Endothelial cell of umbilical vein (primary cell): ENCODE measurements around the gene CCR5.

Source experiments
- CTCF ChIP-seq, 2 donors: IDR thresholded peaks; 1 replicate in 1 of 2; 2 replicates in 1 of 2; pipeline ENCODE4 v1.5.1; 2011; ENCODE audit warnings: low read length in 2 of 2, mild to moderate bottlenecking in 2 of 2, moderate library complexity in 2 of 2, control low read depth in 1 of 2, inconsistent platforms in 1 of 2, low read depth in 1 of 2; ENCODE audit not compliant: insufficient read depth in 1 of 2; ENCODE audit errors: extremely low read depth in 1 of 2
- EZH2 ChIP-seq: IDR thresholded peaks from 2 replicates; pipeline ENCODE4 v1.6.1; 2012; ENCODE audit warnings: borderline replicate concordance, low read depth, mild to moderate bottlenecking, moderate library complexity, low read length, inconsistent platforms; ENCODE audit not compliant: severe bottlenecking
- FOS ChIP-seq: IDR thresholded peaks from 2 replicates; pipeline ENCODE4 v1.6.1; 2011; ENCODE audit warnings: mild to moderate bottlenecking, low read length, moderate library complexity, borderline replicate concordance; ENCODE audit not compliant: insufficient read depth
- GATA2 ChIP-seq: IDR thresholded peaks from 2 replicates; pipeline ENCODE4 v1.7.0; 2011; ENCODE audit warnings: low read depth, mild to moderate bottlenecking, moderate library complexity, mixed read lengths, low read length; ENCODE audit not compliant: insufficient read length, insufficient read depth
- JUN ChIP-seq: IDR thresholded peaks from 2 replicates; pipeline ENCODE4 v1.6.1; 2011; ENCODE audit warnings: borderline replicate concordance, low read depth; ENCODE audit not compliant: insufficient read length, insufficient read depth
- MAX ChIP-seq: IDR thresholded peaks from 2 replicates; pipeline ENCODE4 v1.6.1; 2011; ENCODE audit not compliant: insufficient read depth, insufficient read length
- MYC ChIP-seq: IDR thresholded peaks from one replicate; pipeline ENCODE4 v1.6.1; 2011; ENCODE audit warnings: mild to moderate bottlenecking, low read depth, low read length
- POLR2A ChIP-seq: IDR thresholded peaks from 2 replicates; pipeline ENCODE4 v1.6.1; 2012; ENCODE audit warnings: low read depth, mild to moderate bottlenecking, control low read depth, low read length
- POLR2AphosphoS5 ChIP-seq: IDR thresholded peaks from 2 replicates; pipeline ENCODE4 v1.6.1; 2012; ENCODE audit warnings: low read depth, mild to moderate bottlenecking, control low read depth, low read length, moderate library complexity; ENCODE audit not compliant: insufficient read depth

DNA sequence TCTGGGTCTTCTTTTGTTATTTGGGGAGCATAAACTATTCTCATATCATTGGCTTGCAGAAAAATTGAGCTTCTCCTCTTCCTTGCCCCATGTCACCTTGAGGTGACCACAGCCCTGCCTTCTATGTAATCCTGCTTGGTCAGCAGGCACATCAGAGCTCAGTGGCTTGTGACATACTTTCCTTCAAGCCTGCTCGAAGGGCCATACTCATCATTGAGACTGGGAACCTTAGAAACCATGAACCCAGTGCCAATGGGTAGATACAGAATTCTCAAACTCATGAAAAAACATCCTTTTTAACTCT is 20.5 kb upstream of the CCR5 start:
- TF ChIP-seq CTCF (IDR thresholded peaks at IDR 0.05; ENCODE audit: extremely low read depth in 1 of 2, insufficient read depth in 1 of 2, low read depth in 1 of 2, low read length in 2 of 2): no peak
- TF ChIP-seq POLR2AphosphoS5: no peak
- no peak for TF ChIP-seq POLR2A
- TF ChIP-seq FOS: no peak
- no peak for TF ChIP-seq EZH2
- no peak for TF ChIP-seq GATA2
- no peak for TF ChIP-seq MAX
- TF ChIP-seq JUN: no peak
- TF ChIP-seq MYC: no peak
